Stimulated activated CD8-positive, alpha-beta memory T cell treated with anti-CD3 and anti-CD28 coated beads, Interleukin-4, amount 100 ng/mL, for 4 hours (primary cell): ENCODE data around the gene ZFTA.
A peak's percentile ranks its signal among the peaks of the same experiment; 100 is the strongest.
"Not testable (repeated sequence)": the region's sequence is repeated elsewhere in the genome, so short reads cannot be mapped to it uniquely, and the experiment has no call there.

Experiments
- DNase-seq, 2 donors: peaks; one replicate each; pipeline ENCODE4 v3.0.0-alpha.2; 2020; ENCODE audit warnings: low read depth in 2 of 2, low spot score in 1 of 2

Gene ZFTA

GRCh38 chr11:63768237-63769041, at the start of gene ZFTA:
Gene ZFTA (minus strand): TSS chr11:63768775. CDS start chr11:63768622, 153 bp downstream.
- DNase-seq: peak in 1 of 2 donors; percentile 33

GRCh38 chr11:63817758-63818498, 49.4 kb upstream of the ZFTA start:
- no peak for DNase-seq

- no peak for DNase-seq
Measured at GRCh38 chr11:63816732-63817131, 48.2 kb upstream of the ZFTA start.

- DNase-seq: no peak
Measured at GRCh38 chr11:63816166-63816565, 47.6 kb upstream of the ZFTA start.

- no peak for DNase-seq
Measured at GRCh38 chr11:63814383-63814736, 45.8 kb upstream of the ZFTA start.

- no peak for DNase-seq
Measured at GRCh38 chr11:63813563-63814382, 45.2 kb upstream of the ZFTA start.

GRCh38 chr11:63813035-63813562, 44.5 kb upstream of the ZFTA start, which contains the start of gene SPINDOC:
Gene SPINDOC (plus strand): TSS chr11:63813456. CDS start chr11:63813687, 231 bp downstream.
- peak; percentile 15 to 38 for DNase-seq

GRCh38 chr11:63811522-63811921, 42.9 kb upstream of the ZFTA start:
- no peak for DNase-seq

GRCh38 chr11:63810383-63810782, 41.8 kb upstream of the ZFTA start:
- DNase-seq: not testable (repeated sequence)

- DNase-seq: no peak
Measured at GRCh38 chr11:63805844-63806415, 37.4 kb upstream of the ZFTA start.

- no peak for DNase-seq
Measured at GRCh38 chr11:63804259-63804658, 35.7 kb upstream of the ZFTA start.

- no peak for DNase-seq
Measured at GRCh38 chr11:63802637-63803414, 34.3 kb upstream of the ZFTA start.

- no peak for DNase-seq
Measured at GRCh38 chr11:63800921-63801320, 32.3 kb upstream of the ZFTA start.

- no peak for DNase-seq
Measured at GRCh38 chr11:63795066-63795465, 26.5 kb upstream of the ZFTA start.

- no peak for DNase-seq
Measured at GRCh38 chr11:63793161-63793560, 24.6 kb upstream of the ZFTA start.

GRCh38 chr11:63791495-63792167, 23.1 kb upstream of the ZFTA start:
- DNase-seq: no peak

- no peak for DNase-seq
Measured at GRCh38 chr11:63785823-63786222, 17.2 kb upstream of the ZFTA start.

GRCh38 chr11:63783925-63784592, 15.5 kb upstream of the ZFTA start:
- DNase-seq: no peak

GRCh38 chr11:63782749-63783148, 14.2 kb upstream of the ZFTA start:
- no peak for DNase-seq
